Muscle layer of colon (tissue), 2 donors: ENCODE measurements around the gene CIC.
"Not testable (repeated sequence)": the region's sequence is repeated elsewhere in the genome, so short reads cannot be mapped to it uniquely, and the experiment has no call there.

Source experiments
- H3K27ac ChIP-seq: one replicate; pipeline ENCODE4 v1.7.0; 2013; ENCODE audit warnings: low read depth, mild to moderate bottlenecking, low read length, moderate library complexity
- H3K27me3 ChIP-seq, 2 donors: one replicate each; pipeline ENCODE4 v1.7.0; 2013; ENCODE audit warnings: low read length in 2 of 2, mild to moderate bottlenecking in 2 of 2; ENCODE audit not compliant: insufficient read depth in 2 of 2, control insufficient read depth in 1 of 2
- H3K36me3 ChIP-seq: one replicate; pipeline ENCODE4 v1.7.0; 2013; ENCODE audit warnings: mild to moderate bottlenecking, low read length; ENCODE audit not compliant: insufficient read depth
- H3K4me1 ChIP-seq: one replicate; pipeline ENCODE4 v1.7.0; 2013; ENCODE audit warnings: mild to moderate bottlenecking, low read length; ENCODE audit not compliant: insufficient read depth
- H3K4me3 ChIP-seq, 2 donors: one replicate each; pipeline ENCODE4 v1.7.0; 2013; ENCODE audit warnings: low read length in 2 of 2, low read depth in 1 of 2, mild to moderate bottlenecking in 1 of 2, moderate library complexity in 1 of 2
- H3K9ac ChIP-seq: one replicate; pipeline ENCODE4 v1.7.0; 2013; ENCODE audit warnings: low read length
- H3K9me3 ChIP-seq: one replicate; pipeline ENCODE4 v1.7.0; 2013; ENCODE audit warnings: mild to moderate bottlenecking, low read length
- donor health status: abdominal sarcoma.
- donor health status: Adenocarcinoma of cecum.

The CIC gene

GRCh38 chr19:42325308-42325895 is 56.4 kb downstream of the CIC start, which contains the start of gene MEGF8:
TSS of gene MEGF8 (plus strand) at chr19:42325635. CDS start at chr19:42326244, 609 bp downstream.
- Histone ChIP-seq H3K9ac (peak within 1 kb of the TSS; percentile 90), H3K36me3 (no peaks in the 10 kb centered on the region), H3K9me3 (no peaks in the 10 kb centered on the region), H3K4me3 (peak within 1 kb of the TSS; percentile 31 to 97), H3K27ac (peak within 1 kb of the TSS; percentile 39), H3K27me3 (peaks cover 15 to 17% of the 10 kb centered on the region in 2 donors), H3K4me1 (peaks cover 19% of the 10 kb centered on the region)

DNA sequence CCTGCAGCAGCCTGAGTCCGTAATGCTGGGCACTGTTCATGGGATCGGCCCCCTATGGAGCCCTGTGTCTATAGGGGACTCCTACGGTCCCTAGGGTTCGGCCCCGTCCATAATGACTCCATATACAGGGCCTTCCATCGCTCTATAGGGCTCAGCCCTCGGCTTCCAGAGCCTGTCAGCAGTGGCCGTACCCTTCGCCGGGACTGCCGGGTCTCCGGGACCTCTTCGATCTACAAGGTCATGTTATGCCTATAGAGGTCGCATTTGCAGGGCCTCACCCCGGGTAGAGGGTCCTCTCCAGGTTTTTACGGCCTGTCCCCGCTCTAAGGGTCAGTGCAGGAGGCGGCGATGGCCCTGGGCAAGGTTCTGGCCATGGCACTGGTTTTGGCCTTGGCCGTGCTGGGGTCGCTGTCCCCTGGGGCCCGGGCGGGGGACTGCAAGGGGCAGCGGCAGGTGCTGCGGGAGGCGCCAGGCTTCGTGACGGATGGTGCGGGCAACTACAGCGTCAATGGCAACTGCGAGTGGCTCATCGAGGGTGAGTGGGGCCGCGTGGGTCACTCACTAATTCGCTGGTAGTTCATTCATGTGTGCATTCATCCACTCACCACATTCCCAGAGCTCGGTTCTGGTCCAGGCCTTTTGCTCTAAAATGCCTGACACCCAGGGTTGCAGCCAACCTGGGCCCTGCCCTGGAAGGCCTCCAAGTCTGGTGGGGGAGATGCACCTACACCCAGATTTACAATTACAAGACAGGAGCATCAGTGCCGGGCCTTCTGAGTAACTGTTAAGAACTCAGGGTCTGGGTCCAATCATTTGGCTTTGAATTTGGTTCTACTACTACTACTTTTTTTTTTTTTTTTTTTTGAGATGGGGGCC is 57.1 kb downstream of the CIC start:
- Histone ChIP-seq H3K4me3 (peak overlapping the region; percentile 25 to 97), H3K36me3 (no peaks in the 10 kb centered on the region), H3K27me3 (peaks cover 15 to 17% of the 10 kb centered on the region in 2 donors), H3K9ac (peak overlapping the region; percentile 90), H3K4me1 (peaks cover 19% of the 10 kb centered on the region), H3K9me3 (no peaks in the 10 kb centered on the region), H3K27ac (peak overlapping the region; percentile 39)

DNA sequence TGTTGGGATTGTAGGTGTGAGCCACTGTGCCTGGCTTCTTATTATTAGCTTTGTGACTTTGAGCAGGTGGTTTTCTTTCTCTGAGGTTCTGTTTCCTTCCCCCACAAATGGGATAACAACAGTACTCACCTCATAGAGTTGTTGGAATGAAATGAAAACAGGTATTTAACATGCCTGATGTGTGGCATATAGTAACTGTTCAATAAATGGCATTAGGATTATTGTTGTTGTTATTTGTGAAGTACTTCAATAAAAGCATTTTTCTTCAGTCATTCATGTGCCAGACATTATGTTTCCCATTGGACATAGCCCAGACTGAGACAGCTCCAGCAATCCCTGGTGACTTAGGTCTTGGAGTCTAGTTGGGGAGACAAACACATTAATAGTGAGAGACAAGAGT is 57.9 kb downstream of the CIC start:
- H3K4me1 ChIP-seq, result peaks cover 19% of the 10 kb centered on the region
- H3K27ac ChIP-seq, result no peak overlapping the region
- H3K36me3 ChIP-seq, result no peaks in the 10 kb centered on the region
- no peak overlapping the region for H3K9ac ChIP-seq
- H3K9me3 ChIP-seq, result no peaks in the 10 kb centered on the region
- peak overlapping the region in 1 of 2 donors; percentile 7 for H3K4me3 ChIP-seq
- H3K27me3 ChIP-seq, result peaks cover 15 to 17% of the 10 kb centered on the region in 2 donors

- peaks cover 15 to 17% of the 10 kb centered on the region in 2 donors for H3K27me3 ChIP-seq
- H3K9me3 ChIP-seq, result no peaks in the 10 kb centered on the region
- H3K36me3 ChIP-seq, result no peaks in the 10 kb centered on the region
- H3K27ac ChIP-seq, result no peak overlapping the region
- H3K9ac ChIP-seq, result no peak overlapping the region
- peak overlapping the region in 1 of 2 donors; percentile 7 for H3K4me3 ChIP-seq
- peaks cover 19% of the 10 kb centered on the region for H3K4me1 ChIP-seq
Observed at GRCh38 chr19:42327381-42327780, 58.3 kb downstream of the CIC start.

DNA sequence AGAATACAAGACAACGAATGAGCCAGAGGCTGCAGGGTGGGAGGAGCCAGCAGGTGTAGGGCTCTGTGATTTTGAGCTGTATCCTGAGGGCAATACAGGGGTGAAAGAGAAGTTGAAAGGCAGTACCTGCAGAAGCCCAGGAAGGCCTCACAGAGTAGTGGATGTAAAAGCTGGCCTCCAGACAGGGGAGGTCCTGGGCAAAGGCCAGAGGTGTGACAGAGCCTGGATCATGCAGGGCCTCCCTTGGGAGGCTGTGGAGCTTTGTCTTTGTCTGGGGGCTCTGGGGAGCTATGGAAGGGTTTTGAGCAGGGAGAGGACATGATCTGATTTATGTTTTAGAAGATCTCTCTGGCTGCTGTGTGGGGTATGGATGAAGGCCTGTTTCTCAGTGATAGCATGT is 59.1 kb downstream of the CIC start:
- H3K36me3 ChIP-seq, result no peaks in the 10 kb centered on the region
- H3K9me3 ChIP-seq, result no peaks in the 10 kb centered on the region
- no peak overlapping the region for H3K9ac ChIP-seq
- peaks cover 11 to 17% of the 10 kb centered on the region in 2 donors for H3K27me3 ChIP-seq
- H3K4me3 ChIP-seq, result no peak overlapping the region
- H3K27ac ChIP-seq, result no peak overlapping the region
- peaks cover 19% of the 10 kb centered on the region for H3K4me1 ChIP-seq

GRCh38 chr19:42328854-42329253 is 59.8 kb downstream of the CIC start:
- Histone ChIP-seq H3K27me3 (peaks cover 6 to 10% of the 10 kb centered on the region in 2 donors), H3K9me3 (no peaks in the 10 kb centered on the region), H3K4me1 (peaks cover 19% of the 10 kb centered on the region), H3K36me3 (no peaks in the 10 kb centered on the region), H3K9ac (no peak overlapping the region), H3K27ac (no peak overlapping the region), H3K4me3 (no peak overlapping the region)

- H3K4me3 ChIP-seq, result no peak overlapping the region
- no peak overlapping the region for H3K9ac ChIP-seq
- H3K9me3 ChIP-seq, result no peaks in the 10 kb centered on the region
- H3K36me3 ChIP-seq, result peaks cover 7% of the 10 kb centered on the region
- peaks cover 14% of the 10 kb centered on the region for H3K4me1 ChIP-seq
- no peaks in the 10 kb centered on the region for H3K27me3 ChIP-seq
- no peak overlapping the region for H3K27ac ChIP-seq
Observed at GRCh38 chr19:42330241-42330711, 61.2 kb downstream of the CIC start.

DNA sequence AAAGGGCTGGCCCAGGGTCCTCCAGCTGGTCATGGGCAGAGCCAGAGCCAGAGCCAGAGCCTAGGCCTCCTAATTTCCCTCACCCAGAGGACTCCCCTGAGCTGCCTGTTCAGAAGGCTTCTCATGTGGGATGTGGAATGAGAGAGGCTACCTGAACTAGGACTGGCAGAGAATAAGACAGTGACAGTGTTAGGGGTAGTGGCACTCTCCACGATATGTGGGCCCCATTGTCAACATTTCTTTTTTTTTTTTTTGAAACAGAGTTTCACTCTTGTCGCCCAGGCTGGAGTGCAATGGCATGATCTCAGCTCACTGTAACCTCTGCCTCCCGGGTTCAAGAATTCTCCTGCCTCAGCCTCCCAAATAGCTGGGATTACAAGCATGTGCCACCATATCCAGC is 62.3 kb downstream of the CIC start:
- H3K4me1 ChIP-seq, result peaks cover 13% of the 10 kb centered on the region
- H3K9me3 ChIP-seq, H3K4me3 ChIP-seq, H3K36me3 ChIP-seq, H3K9ac ChIP-seq, H3K27ac ChIP-seq, H3K27me3 ChIP-seq: not testable (repeated sequence)

- Histone ChIP-seq H3K36me3 (peaks cover 16% of the 10 kb centered on the region), H3K4me1 (peaks cover 6% of the 10 kb centered on the region), H3K9ac (no peak overlapping the region), H3K27ac (no peak overlapping the region), H3K4me3 (no peak overlapping the region), H3K27me3 (no peaks in the 10 kb centered on the region), H3K9me3 (no peaks in the 10 kb centered on the region)
Observed at GRCh38 chr19:42332059-42332458, 63.0 kb downstream of the CIC start.

GRCh38 chr19:42333018-42333417 is 64.0 kb downstream of the CIC start:
- H3K9ac ChIP-seq, result no peak overlapping the region
- H3K4me3 ChIP-seq, result no peak overlapping the region
- no peaks in the 10 kb centered on the region for H3K27me3 ChIP-seq
- H3K27ac ChIP-seq, result no peak overlapping the region
- peaks cover 18% of the 10 kb centered on the region for H3K36me3 ChIP-seq
- H3K4me1 ChIP-seq, result no peaks in the 10 kb centered on the region
- no peaks in the 10 kb centered on the region for H3K9me3 ChIP-seq

DNA sequence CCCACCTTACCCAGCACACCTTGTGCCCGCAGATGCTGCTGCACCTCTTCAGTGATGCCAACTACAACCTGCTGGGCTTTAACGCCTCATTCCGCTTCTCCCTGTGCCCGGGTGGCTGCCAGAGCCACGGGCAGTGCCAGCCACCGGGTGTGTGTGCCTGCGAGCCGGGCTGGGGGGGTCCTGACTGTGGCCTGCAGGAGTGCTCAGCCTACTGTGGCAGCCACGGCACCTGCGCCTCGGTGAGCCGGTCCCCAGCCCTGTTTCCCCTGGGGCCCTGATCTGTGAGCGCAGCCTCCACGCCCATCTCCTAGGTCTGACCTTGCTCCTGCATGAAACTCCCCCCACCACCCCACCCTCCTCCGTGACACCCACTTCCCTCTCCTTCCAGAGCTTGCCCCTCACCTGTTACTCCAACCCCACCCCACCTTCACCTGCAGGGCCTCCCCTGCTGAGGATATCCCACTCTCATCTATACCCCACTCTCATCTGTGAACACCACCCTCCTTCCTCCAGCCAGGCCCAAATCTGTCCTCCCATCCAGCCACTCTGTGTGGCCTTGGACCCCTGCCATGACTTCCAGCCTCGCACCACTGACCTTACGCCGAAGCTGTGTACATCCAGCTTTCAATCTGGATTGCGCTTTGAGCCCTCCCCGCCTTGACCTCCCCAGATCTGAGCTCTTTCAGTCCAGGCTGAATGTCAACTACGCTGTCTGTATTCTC is 65.1 kb downstream of the CIC start:
- H3K9ac ChIP-seq, result no peak overlapping the region
- H3K4me1 ChIP-seq, result no peaks in the 10 kb centered on the region
- no peaks in the 10 kb centered on the region for H3K9me3 ChIP-seq
- H3K36me3 ChIP-seq, result peaks cover 18% of the 10 kb centered on the region
- no peak overlapping the region for H3K4me3 ChIP-seq
- no peak overlapping the region for H3K27ac ChIP-seq
- H3K27me3 ChIP-seq, result no peaks in the 10 kb centered on the region
